ENCODE results near the gene BIN1. TPM values are rescaled to one million over a fixed set of nuclear protein-coding genes. Genes with fewer than 3 reads are reported as not detected.

Gene BIN1
- total RNA-seq, 1 donor from 2014 or later: 99.0 TPM

GRCh38 chr2:127017548-127017947 lies 89.4 kb downstream of the BIN1 start:
- H3K4me3 ChIP-seq (ENCODE audit: low read depth, low read length): no peak overlapping the region
- TF ChIP-seq, protein P1, sequence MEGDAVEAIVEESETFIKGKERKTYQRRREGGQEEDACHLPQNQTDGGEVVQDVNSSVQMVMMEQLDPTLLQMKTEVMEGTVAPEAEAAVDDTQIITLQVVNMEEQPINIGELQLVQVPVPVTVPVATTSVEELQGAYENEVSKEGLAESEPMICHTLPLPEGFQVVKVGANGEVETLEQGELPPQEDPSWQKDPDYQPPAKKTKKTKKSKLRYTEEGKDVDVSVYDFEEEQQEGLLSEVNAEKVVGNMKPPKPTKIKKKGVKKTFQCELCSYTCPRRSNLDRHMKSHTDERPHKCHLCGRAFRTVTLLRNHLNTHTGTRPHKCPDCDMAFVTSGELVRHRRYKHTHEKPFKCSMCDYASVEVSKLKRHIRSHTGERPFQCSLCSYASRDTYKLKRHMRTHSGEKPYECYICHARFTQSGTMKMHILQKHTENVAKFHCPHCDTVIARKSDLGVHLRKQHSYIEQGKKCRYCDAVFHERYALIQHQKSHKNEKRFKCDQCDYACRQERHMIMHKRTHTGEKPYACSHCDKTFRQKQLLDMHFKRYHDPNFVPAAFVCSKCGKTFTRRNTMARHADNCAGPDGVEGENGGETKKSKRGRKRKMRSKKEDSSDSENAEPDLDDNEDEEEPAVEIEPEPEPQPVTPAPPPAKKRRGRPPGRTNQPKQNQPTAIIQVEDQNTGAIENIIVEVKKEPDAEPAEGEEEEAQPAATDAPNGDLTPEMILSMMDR (conservative IDR thresholded peaks at IDR 0.05; ENCODE audit: low read depth, low read length): no peak
- DNase-seq (ENCODE audit: low read depth): no peak

GRCh38 chr2:127016329-127016728 lies 90.6 kb downstream of the BIN1 start:
- TF ChIP-seq, protein P1 (conservative IDR thresholded peaks at IDR 0.05; ENCODE audit: low read depth, low read length): no peak
- no peak overlapping the region for H3K4me3 ChIP-seq (ENCODE audit: low read depth, low read length)
- DNase-seq (ENCODE audit: low read depth): no peak

GRCh38 chr2:127015106-127015910 lies 91.6 kb downstream of the BIN1 start:
- no peak for DNase-seq (ENCODE audit: low read depth)
- H3K4me3 ChIP-seq (ENCODE audit: low read depth, low read length): no peak overlapping the region
- TF ChIP-seq, protein P1 (conservative IDR thresholded peaks at IDR 0.05; ENCODE audit: low read depth, low read length): no peak

GRCh38 chr2:127014630-127015029 lies 92.3 kb downstream of the BIN1 start:
- no peak for DNase-seq (ENCODE audit: low read depth)
- TF ChIP-seq, protein P1 (conservative IDR thresholded peaks at IDR 0.05; ENCODE audit: low read depth, low read length): no peak
- no peak overlapping the region for H3K4me3 ChIP-seq (ENCODE audit: low read depth, low read length)

GRCh38 chr2:127014224-127014623 lies 92.7 kb downstream of the BIN1 start:
- no peak overlapping the region for H3K4me3 ChIP-seq (ENCODE audit: low read depth, low read length)
- DNase-seq (ENCODE audit: low read depth): no peak
- TF ChIP-seq, protein P1 (conservative IDR thresholded peaks at IDR 0.05; ENCODE audit: low read depth, low read length): no peak

DNA sequence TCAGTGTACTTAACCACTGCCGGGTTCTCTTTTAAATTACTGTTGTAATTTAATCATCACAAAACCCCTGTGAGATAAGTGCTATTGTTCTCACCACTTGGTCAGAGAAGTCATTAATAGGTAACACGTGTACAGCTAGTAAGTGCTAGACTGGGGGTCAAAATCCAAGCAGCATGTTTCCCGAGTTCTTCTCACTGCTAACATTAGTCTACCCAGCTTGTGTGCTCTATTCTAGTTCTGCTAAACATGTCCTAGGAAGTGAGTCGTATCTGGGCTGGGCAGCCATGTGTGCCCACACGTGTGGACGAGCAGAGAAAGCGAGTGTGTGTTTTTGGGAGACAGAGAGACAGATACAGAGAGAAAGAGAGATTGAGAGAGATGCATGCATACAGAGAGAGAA lies 94.1 kb downstream of the BIN1 start:
- H3K4me3 ChIP-seq (ENCODE audit: low read depth, low read length): no peak overlapping the region
- no peak for DNase-seq (ENCODE audit: low read depth)
- TF ChIP-seq, protein P1 (conservative IDR thresholded peaks at IDR 0.05; ENCODE audit: low read depth, low read length): no peak

- H3K4me3 ChIP-seq (ENCODE audit: low read depth, low read length): no peak overlapping the region
- DNase-seq (ENCODE audit: low read depth): no peak
Observed at GRCh38 chr2:127012215-127012614, 94.7 kb downstream of the BIN1 start.

More at GRCh38 chr2:127012215-127012614, 94.7 kb downstream of the BIN1 start:
- TF ChIP-seq, protein P1 (conservative IDR thresholded peaks at IDR 0.05; ENCODE audit: low read depth, low read length): no peak
